Right lobe of liver (tissue), 4 donors: ENCODE data around the gene FAM236C.
"Not testable (repeated sequence)": the region's sequence is repeated elsewhere in the genome, so short reads cannot be mapped to it uniquely, and the experiment has no call there.

Experiments used
- CTCF ChIP-seq, 4 donors: fragments of 200-600 bp in 3 of 4; fragments of 450-650 bp in 1 of 4; IDR thresholded peaks; one replicate each; pipeline versions ENCODE4 v1.5.1 to v1.8.0; 2016 to 2022; ENCODE audit warnings: antibody characterized with exemption in 4 of 4, mild to moderate bottlenecking in 2 of 4
- POLR2A ChIP-seq: fragments of 450-650 bp; IDR thresholded peaks from one replicate; pipeline ENCODE4 v1.6.1; 2017; ENCODE audit warnings: antibody characterized with exemption, mild to moderate bottlenecking
- donor health status: DM: no; HTN: no; CAD: no.
- donor health status: DM: no; HTN: no; CAD: no.
- donor health status: DM: no; HTN: yes; CAD: no.

GRCh38 chrX:72932283-72932682 is 19.9 kb downstream of the FAM236C start:
- TF ChIP-seq CTCF (IDR thresholded peaks at IDR 0.05); POLR2A: not testable (repeated sequence)
